Measurements from ENCODE around the gene PDS5A.

DNA sequence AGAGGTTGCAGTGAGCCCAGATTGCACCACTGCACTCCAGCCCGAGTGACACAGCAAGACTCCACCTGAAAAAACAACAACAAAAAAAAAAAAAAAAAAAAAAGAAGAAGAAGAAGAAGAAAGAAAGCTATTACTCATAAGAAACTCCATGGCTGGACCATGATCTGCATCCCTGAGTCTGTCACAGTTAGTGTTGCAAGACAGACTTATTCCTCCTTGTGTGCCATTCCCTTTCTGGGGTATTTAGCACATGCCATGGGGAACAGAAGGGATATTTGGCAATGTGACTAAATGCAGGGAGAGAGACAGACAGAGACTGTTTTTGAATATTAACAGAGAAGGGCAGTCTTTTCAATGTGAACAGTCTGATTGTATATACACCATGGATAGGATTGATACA lies 16.7 kb upstream of the PDS5A start:
- TF ChIP-seq EZH2 (IDR thresholded peaks at IDR 0.05; ENCODE audit: insufficient read depth, poor library complexity, severe bottlenecking) (no peak), EZH2phosphoT487 (IDR thresholded peaks at IDR 0.05; ENCODE audit: insufficient read depth, low read depth) (no peak)
